Measurements from ENCODE around the gene USP44.

Gene USP44

GRCh38 chr12:95470300-95470699 lies 81.0 kb downstream of the USP44 start:
- H3K4me3 ChIP-seq (ENCODE audit: low read length): no peak overlapping the region
- no peaks in the 10 kb centered on the region for H3K36me3 ChIP-seq (replicated peaks; ENCODE audit: low read depth, low read length)
- no peak overlapping the region for H3K27ac ChIP-seq (ENCODE audit: low read length)
- H3K9ac ChIP-seq (ENCODE audit: low read length): no peak overlapping the region
- no peak overlapping the region for H3K4me2 ChIP-seq (ENCODE audit: low read length)
- H3K27me3 ChIP-seq (ENCODE audit: low read depth, low read length): no peaks in the 10 kb centered on the region
- H3K79me2 ChIP-seq (ENCODE audit: low read length): peaks cover 24% of the 10 kb centered on the region
- H4K20me1 ChIP-seq (ENCODE audit: insufficient read depth, low read length): no peaks in the 10 kb centered on the region
- TF ChIP-seq CTCF (IDR thresholded peaks at IDR 0.05; ENCODE audit: low read depth, low read length): no peak
- no peak for TF ChIP-seq EZH2phosphoT487 (IDR thresholded peaks at IDR 0.05; ENCODE audit: low read depth)
- H3K4me1 ChIP-seq (ENCODE audit: low read length): peaks cover 9% of the 10 kb centered on the region
- H2AFZ ChIP-seq (ENCODE audit: low read depth, low read length): no peak overlapping the region
- H3K9me3 ChIP-seq (ENCODE audit: insufficient read depth, low read length): no peaks in the 10 kb centered on the region

Data from OCI-LY3 (cell line).